ENCODE measurements around the gene DNAJC22.

GRCh38 chr12:49397000-49397399 is 50.3 kb downstream of the DNAJC22 start:
- no peak for TF ChIP-seq CTCF (IDR thresholded peaks at IDR 0.05; ENCODE audit: poor library complexity)
- no peak for TF ChIP-seq EZH2 (IDR thresholded peaks at IDR 0.05; ENCODE audit: borderline replicate concordance)
- no peak for TF ChIP-seq EZH2phosphoT487 (IDR thresholded peaks at IDR 0.05; ENCODE audit: low read depth, severe bottlenecking, unreplicated experiment)
